TTC549 (cell line): ENCODE results near the gene SYTL2.
A peak's percentile ranks its signal among the peaks of the same experiment; 100 is the strongest.

Experiments
- FAIRE-seq: peaks from 2 replicates; lab custom pipeline; 2012; peaks lifted over from hg19 to GRCh38; lab: Jason Lieb, UNC

The SYTL2 gene

DNA sequence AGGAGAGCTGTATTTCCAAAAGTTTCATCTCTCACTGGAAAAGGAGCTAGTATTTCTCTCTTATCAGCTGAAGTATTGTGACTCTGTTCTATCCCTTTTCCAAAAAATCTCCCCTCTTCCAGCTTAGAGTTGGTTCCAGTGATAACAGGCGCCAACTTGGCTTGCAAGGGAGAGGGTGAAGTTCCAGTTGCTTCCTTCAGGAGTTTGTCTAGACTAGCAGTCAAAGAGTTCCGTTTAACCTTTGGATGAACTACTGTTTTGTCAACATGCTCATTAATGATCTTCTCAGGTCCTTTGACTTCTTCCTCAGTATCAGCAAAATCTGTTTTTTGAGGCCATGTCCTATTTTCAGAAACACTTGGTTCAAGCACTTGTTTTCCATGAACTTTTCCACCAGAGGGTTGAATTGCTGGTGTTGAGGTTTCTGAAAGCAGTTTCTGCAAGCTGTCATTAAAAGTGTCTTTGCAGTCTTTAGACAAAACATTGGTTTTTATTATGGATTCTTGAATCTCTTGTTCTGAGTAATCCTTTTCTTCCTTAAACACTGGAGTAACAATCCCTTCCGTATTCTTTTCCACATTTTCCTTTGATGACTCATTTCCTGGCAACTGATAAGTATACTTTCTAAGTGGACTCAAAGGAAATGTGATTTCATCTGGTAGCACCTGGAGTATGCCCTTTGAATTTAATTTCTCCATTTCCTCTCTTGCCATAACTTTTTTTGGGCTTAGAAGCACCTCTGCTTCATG is 85.3 kb downstream of the SYTL2 start:
- FAIRE-seq: no peak

DNA sequence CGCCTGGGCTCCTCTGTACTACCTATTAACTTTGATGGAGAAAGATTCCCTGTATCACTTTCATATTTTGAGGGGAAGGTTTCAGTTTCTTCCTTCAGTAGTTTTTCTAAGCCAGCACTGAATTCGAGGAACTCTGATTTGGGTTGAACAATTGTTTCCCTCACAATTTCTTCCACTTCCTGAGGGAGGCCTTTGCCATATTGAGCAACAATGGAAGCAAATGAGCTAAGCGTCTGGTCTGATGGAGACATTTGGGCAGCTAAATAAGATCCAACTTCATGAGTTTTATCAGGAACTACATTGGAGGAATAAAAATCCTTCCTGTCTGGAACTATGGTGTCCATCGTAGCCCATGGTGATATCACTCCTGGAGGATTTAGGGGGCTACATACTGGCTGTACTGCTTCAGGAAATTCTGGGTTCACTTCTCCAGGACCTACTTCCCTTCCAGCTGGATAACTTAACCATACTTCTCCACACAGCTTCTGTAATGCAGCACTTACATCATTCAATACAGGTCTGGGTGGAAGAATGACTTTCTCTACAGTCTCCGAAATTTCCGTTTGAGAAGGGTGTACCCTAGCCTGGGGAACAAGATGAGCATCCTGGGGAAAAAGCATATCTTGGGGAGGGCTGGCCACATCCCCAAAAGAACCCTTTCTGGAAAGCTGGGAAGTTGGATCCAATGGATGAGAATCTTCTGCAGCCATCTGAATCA is 86.0 kb downstream of the SYTL2 start:
- no peak for FAIRE-seq

DNA sequence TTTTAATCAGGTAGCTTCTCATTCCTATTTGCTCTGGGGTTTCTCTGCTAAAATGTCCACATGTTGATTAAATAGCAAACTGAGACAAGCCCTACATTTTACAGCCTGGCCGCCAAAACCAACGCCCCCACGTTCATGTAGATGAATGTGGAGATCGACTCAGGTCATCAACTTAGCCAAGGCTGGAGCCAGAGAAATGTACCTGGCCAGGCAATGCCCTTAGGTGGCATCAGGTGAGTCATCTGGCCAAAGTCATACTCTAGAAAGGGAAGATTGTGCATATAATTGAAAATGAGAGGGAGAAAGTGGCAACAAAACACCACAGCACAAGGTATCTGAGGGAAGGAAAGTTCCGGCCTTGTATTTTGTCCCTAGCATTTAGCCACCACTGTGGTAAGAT is 87.9 kb downstream of the SYTL2 start:
- no peak for FAIRE-seq

DNA sequence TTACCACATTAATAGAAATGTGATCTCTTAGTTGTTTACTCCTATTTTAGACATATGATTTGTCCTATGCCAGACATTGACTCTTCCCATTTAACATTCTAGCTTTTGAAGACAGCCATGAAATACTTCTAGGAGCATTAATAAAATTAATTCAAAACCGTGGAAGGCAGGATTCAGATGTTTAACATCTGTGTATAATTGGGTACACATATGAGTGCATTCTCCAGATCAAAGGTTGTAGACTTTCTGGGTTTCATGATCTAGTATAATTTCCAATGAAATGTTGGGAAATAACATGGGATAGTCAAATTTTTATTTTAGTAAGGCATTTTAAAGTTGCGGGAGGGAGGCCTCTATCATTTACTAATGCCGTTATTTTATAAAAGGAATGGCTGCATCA is 89.8 kb downstream of the SYTL2 start:
- no peak for FAIRE-seq

DNA sequence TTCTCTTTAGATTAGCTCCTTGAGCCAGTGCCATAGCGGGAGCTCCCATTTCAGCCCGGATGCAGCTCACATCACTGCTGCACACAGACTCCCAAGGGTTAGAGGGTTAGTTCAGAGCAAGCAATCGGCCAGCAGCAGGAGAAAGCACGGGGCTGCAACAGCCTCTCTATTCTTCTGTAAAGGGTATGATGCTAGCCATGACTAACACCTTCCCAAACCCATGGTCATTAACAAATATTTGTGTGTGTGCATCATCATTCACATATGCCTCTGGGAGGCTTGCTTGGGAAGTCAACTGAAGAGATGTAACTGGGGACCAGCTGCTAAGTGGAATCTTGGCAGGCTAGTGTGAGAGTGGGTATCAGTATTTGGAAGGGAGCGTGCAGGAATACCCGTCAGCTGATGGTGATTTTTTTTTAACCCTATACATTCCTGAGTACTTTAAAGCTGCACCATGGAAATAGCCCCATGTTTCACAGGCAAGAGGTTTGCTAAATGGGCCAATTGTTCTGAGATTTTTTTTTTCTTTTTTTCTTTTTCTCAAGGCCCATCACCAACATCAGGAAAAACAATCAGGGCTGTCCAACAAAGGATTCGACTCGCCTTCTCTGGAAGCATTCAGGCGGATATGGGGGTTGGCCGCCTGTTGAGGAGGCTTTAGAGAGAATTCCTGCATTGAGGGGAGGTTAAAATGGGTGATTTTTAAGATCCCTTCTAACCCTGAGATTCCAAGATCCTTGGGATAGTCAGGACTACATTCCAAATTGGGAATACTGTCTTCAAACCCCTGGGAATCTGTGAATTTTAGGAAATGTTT is 91.7 kb downstream of the SYTL2 start:
- FAIRE-seq: no peak

DNA sequence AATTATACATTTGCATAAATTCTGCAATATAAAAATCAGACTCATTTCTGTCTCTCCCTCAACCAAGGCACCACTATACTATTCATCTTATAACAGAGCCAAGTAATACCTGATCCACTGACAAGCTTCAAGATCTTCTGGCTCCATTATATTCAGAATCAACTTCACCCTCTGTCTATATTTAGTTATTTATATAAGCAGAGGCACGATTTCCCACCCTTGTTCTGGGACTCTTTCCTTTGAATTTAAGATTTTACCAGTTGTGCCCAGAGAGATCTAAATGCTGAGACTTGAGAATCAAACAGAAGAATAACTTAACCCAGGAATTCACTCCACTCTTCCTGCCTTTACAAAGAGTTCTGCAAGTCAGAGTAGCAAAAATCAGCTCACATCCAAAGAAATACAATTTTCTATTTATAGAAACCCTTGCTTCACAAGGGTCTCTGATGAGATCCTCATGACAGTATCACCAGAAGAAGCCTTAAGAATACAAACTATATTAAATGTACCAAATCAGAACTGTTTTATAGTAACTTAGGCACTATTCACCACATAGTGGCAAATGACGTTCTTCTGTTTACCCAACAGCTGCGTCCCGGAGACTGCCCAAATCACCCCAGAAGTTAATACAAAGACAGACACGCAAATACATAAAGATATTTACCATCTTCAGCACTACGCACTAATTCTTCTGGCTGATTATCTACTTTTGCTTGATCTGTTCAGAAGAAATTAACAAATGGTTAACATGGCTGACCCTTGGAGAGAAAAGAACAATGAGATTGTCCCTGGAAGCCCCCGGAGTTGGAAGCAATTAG is 92.6 kb downstream of the SYTL2 start:
- FAIRE-seq: no peak

DNA sequence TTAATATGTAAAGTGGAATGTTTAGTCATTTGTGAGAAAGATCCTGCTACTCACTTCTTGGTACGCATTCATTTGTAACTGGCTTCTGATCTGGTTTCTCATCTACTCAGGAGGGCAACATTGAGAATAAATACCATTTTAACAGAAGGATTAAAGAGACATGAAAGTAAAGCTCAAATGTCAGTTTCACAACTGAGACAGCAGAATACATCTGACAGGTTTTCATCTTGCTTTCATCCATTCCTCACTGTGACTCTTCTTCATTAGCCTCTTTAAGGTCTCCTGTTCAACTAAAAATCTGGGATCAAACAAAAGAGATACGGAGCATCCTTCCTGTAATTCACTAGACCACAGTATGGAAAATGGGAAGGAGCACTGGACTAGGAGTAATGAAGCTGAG is 93.5 kb downstream of the SYTL2 start:
- FAIRE-seq: no peak

DNA sequence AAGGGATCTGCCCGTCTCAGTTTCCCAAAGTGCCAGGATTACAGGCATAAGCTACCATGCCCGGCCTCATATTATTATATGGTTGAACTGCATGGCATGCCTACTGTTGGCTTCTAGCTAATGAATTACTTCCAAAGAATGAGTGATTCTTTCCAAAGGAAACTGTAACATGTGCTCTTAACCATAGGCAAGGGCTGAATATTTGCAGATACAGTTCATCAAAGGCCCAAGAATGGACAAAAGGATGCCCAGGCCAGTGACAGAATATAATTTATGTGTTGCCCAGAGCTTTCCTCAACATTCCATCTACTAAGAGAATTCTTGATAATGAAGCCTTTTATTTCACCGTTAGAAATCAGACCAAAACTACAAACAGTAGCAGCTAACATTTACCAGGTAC is 98.0 kb downstream of the SYTL2 start:
- no peak for FAIRE-seq

DNA sequence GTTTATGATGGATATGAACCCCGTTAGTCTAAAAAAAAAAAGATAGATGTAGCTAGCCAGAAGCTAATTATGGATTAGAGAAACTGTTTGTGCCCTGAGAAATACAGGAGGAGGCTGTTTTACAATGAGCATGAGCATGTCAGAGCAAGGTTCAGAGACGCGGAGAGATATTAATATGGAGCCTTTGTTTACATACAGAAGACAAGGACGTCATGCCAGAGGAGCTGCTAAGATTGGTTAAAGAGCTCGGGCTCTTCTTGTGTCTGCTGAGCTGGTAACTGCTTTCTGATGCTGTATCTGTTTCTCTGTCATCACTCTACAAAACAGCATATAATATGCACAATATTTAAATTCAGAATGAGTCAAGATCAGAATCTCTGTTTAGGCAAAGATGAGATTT is 100.0 kb downstream of the SYTL2 start:
- no peak for FAIRE-seq

DNA sequence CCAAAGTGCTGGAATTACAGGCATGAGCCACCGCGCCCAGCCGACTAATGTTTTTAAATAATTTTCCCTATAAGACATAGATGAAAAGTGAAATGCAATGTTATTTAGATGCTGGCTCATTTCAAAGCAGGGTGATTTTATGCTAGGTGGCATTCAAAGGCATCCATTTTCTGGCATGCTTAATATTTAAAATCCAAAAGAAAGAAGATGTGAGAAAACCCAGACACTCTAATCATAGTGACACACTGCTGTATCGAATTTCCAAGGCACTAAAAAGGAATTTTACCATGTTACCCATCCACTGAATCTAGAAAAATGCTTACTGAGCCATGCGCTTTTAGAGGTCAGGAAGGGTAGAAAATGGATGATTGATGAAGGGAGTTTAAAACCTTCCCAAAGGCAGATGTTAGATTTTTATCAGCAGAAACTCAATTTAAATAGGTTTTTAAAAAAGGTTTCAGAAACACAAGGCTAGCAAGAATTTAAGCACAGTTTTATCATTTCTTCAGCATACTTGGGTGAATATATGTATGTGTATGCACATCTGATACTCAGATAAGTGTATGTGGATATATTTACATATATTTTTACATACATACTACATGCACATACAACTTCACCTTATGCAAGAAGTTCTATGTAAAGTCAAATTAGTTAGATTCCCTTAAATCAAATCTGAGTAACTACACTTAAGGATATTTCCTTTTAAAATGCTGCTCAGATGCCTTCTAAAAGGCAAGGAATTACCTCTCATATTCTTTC is 100.8 kb downstream of the SYTL2 start:
- no peak for FAIRE-seq

DNA sequence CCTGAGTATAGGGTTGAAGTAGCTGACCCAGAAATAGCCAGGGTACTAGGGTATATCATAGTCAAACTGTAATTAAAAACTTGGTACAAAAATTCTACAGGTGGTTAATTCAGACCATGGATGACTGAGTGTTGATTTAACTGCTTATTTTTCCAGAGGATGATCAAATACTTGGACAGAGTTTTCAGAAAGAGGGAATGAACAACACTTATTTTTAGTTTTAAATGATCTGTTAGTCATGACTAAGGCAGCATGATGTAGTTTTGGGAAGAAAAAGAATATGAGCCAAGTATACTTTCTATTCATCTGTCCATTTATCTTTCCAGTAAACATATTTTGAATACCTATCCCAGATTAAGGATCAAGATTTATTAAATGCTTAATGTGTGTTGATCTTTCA is 105.1 kb downstream of the SYTL2 start:
- FAIRE-seq: no peak

DNA sequence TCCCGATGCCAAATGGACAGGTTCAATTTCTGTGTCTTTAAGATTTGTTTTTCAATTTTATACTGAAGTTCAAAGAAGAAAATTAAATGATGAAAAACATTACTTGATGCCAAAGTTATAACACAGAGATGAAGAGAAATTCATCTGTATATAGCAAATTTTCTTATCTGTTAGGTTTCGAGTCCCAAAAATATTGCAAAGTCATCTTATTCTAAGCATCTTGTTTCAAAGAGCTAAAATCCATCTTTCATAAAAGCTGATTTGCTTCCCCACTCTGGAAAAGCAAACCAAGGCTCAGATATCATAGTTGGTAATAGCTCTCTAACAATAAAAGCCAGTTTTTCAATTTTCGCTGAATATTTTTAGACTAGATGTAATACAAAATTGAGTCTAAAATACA is 106.0 kb downstream of the SYTL2 start:
- no peak for FAIRE-seq

DNA sequence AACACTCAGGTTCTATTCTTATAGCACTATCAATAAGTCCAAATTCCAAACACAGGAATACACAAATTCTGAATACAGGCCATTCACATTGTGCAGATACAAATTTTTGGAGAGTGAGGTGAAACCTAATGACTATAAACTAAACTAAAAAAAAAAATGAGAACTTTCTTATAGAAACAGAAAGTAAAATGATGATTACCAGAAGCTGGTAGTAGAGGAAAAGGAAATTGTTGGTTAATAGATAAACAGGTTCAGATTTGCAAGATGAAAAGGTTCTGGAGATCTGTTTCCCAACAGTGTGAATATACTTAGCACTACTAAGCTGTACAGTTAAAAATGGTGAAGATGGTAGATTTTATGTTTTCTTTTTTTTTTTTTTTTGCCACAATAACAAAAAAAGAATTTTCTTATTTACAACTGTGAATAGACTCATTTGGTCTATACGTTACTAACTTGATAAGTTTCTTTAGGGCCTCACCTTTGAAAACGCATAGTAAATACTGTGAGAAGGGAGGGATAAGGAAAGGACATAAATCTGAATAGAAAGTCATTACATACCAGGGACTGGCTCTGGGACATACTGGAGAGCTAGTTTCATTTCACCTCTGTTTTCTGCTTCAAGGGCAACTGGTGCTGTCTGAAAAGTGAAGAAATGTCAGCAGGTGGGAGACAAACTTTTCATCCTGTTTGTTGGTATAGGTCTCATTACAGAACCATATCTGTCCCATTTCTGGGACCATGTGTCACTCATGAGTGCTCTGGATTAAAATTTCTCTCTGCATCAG is 110.8 kb downstream of the SYTL2 start:
- FAIRE-seq: no peak

DNA sequence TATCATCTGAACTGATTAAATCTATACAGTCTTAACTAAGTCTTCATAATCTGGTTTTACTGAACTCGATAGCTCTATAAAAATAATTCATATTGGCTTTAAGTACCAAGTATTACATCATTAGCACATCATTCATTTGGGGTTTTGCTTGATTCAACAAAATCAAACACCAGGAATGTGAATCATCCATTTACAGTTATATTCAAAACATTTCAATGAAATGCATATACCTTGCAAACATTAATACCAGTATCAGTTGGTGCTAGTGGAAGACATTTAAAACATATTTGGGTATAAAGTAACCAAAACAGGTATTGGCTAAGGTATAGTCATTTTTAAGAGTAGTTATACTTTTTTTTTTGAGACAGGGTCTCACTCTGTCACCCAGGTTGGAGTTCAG is 112.7 kb downstream of the SYTL2 start:
- no peak for FAIRE-seq

DNA sequence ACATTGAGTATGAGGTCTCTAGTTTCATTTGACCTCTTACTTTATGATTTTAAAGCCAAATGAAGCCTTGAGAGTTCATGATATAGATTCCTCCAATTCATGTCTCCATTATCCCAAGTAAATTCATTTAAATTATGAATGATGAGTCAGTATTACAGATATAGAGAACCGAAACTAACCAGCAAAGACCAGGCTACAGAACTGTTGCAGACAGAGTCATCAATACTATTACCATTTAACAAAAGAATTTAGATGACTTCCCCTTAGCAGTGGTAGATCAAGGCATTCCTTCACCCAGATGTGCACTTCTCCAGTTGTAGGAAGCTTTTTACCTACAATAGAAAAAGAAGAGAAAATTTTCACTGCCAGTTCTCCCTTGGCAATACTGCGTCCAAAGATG is 113.2 kb downstream of the SYTL2 start:
- FAIRE-seq: no peak

DNA sequence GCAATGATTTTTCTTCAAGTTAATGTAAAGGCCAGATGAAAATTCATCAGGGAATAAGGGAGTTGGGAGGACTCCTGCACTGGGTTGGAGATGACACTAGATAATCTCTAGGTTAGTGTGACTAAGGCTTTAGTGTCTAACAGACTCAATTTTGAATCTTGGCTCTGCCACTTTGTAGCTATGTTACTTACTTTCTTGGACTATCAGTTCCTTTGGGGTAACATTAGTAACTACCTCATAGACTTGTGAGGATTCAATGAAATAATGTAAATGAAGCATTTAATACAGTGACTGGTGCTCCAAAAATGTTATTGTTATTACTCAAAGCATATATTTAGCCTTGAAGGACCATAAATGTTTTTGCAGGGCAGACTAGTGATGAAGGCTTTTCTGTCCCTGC is 115.4 kb downstream of the SYTL2 start:
- FAIRE-seq: no peak

DNA sequence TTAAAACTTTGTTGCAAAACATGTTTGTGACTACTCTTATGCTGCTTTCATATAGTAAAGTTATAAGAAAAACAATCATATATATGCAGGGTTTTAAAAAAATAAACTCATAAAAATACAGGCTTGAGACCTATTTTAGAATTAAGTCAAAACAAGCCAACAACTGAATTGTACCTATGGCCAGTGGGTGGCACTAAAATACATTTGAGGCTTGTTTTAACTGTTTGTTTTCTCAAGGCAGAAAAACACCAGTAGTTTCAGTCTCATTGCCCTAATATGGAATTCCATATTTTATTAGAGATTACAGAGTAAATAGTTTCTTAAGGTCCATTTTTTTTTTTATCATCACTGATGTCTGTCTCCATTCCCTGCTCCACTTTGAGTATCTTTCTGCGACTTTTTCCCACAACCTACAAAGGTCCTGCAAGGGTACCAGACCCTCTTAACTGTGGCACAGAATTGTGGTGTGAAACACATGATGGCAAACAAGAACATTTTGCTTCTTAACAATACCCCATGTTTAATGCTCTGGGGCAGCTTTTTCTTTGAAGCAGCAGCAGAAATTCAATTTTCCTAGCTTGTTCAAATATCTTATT is 116.5 kb downstream of the SYTL2 start:
- FAIRE-seq: peak; percentile 86

DNA sequence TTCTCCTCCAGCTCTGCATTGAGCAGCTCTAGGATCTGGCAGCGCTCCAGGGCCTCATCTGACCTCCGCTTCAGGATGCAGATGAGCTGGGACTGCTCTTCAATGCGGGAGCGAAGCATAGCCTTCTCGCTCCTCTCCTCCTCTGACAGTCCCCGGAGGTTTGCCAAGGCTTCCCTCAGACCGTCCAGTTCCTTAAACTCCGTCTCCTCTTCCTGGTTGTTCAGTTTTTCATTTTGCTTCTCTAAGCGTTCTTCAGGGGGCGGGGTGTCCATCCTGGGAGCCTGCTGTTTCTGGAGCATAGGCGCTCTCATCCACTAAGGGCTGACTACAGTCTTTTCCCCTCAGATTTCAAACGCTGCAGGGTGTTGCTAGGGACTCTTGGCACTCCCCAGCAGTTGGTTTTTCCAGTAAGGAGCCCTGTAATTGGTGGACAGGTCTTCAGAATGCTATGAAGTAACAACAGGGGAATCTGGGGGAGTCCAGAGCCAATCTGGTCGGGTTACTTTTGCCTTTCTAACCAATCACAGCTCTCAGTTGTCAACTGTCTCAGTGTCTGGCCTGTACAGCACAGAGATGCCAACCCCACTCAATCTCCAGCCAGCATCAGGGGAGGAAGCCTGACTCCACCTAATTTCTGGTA is 125.0 kb downstream of the SYTL2 start, which contains the start of gene CCDC89:
Gene CCDC89, minus strand, starts transcription at position 376 of the 640 bp plus-strand sequence. Its CDS starts 65 bp downstream, at position 311.
- peak; percentile 98 for FAIRE-seq

DNA sequence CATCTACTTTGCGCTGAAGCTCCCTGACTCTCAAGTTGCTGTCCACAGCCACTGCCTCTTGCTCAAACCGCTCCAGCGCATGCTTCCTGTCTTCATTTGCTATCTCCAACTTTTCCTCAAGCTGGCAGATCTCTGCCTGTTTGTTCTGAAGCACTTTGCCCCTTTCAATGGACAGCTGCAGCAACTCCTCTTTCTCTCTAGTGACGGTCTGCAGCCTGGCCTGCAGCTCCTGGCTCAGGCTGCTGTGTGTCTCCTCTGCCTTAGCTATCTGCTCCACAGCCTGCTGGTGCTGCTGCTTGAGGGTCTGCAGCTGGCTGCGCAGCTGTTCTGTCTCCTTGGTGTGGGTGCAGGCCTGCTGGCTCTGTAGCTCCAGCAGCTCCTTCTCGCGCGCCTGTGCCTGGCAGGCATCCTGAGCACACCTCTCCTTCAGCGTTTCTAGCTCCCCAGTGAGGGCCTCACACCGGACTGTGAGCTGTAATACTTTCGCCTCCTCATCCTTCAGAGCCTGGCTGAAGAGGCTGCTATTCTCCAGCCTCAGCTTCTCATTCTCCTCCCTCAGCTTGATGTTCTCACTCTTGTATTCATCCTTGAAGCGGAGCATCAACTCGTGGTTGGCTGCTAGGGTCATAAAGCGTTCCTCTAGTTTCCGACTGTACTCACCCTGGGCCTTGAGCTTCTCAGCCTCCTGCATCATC is 125.7 kb downstream of the SYTL2 start:
- no peak for FAIRE-seq
